SU-DHL-6 (cell line): Measurements from ENCODE around the gene WDR44.

Source experiments
- EZH2phosphoT487 ChIP-seq: fragments of 200-600 bp; sonication (generic), shearing (Covaris generic); conservative IDR thresholded peaks from 2 replicates; pipeline ENCODE4 v1.6.1; 2018; ENCODE audit warnings: mild to moderate bottlenecking, antibody characterized with exemption, low read length, moderate library complexity, mixed read lengths
- TF ChIP-seq, protein P1 (sequence below): fragments of 200-600 bp; sonication (generic); IDR thresholded peaks from one replicate; pipeline ENCODE4 v1.5.1; 2017; ENCODE audit warnings: antibody characterized with exemption, mild to moderate bottlenecking, low read length, moderate library complexity; ENCODE audit not compliant: insufficient read depth, poor library complexity, severe bottlenecking

DNA sequence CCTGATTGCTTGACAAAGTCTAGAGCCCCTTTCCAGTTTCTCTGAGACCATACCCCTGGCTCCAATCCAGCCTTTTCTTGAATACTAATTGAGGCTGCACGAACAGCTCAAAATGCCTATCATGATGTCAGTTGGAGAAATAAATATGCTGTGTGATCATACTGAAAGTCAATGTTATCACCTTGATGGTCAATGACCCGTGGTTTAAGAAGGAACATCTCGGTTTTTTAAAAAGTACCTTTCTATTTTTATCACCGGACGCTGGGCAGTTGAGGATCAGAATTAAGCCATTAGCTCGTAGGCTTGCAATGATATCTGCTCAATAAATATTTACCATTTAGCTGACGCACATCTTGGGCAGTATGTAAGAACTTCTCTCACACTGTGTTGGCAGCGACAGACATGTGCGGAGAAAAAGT, 852 bp upstream of the WDR44 start:
- TF ChIP-seq, protein P1, sequence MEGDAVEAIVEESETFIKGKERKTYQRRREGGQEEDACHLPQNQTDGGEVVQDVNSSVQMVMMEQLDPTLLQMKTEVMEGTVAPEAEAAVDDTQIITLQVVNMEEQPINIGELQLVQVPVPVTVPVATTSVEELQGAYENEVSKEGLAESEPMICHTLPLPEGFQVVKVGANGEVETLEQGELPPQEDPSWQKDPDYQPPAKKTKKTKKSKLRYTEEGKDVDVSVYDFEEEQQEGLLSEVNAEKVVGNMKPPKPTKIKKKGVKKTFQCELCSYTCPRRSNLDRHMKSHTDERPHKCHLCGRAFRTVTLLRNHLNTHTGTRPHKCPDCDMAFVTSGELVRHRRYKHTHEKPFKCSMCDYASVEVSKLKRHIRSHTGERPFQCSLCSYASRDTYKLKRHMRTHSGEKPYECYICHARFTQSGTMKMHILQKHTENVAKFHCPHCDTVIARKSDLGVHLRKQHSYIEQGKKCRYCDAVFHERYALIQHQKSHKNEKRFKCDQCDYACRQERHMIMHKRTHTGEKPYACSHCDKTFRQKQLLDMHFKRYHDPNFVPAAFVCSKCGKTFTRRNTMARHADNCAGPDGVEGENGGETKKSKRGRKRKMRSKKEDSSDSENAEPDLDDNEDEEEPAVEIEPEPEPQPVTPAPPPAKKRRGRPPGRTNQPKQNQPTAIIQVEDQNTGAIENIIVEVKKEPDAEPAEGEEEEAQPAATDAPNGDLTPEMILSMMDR, result no peak
- no peak for TF ChIP-seq EZH2phosphoT487
